NCI-H2029 (cell line): ENCODE data around the gene TBC1D14.

Experiments
- DNase-seq: peaks from one replicate; lab custom pipeline; 2025; lab: John Stamatoyannopoulos, UW

TBC1D14 gene

GRCh38 chr4:6929812-6930464 lies 20.3 kb downstream of the TBC1D14 start:
- no peak for DNase-seq

GRCh38 chr4:6932475-6932874 lies 22.8 kb downstream of the TBC1D14 start:
- DNase-seq, result no peak

GRCh38 chr4:6932918-6933317 lies 23.3 kb downstream of the TBC1D14 start:
- DNase-seq, result no peak

GRCh38 chr4:6933691-6934430 lies 24.2 kb downstream of the TBC1D14 start:
- DNase-seq, result no peak

- no peak for DNase-seq
Observed at GRCh38 chr4:6935965-6936364, 26.3 kb downstream of the TBC1D14 start.

- no peak for DNase-seq
Observed at GRCh38 chr4:6937201-6937600, 27.6 kb downstream of the TBC1D14 start.

- no peak for DNase-seq
Observed at GRCh38 chr4:6937754-6938153, 28.1 kb downstream of the TBC1D14 start.

- no peak for DNase-seq
Observed at GRCh38 chr4:6938237-6938636, 28.6 kb downstream of the TBC1D14 start.

GRCh38 chr4:6938647-6939271 lies 29.1 kb downstream of the TBC1D14 start:
- DNase-seq, result no peak

- no peak for DNase-seq
Observed at GRCh38 chr4:6939761-6940743, 30.4 kb downstream of the TBC1D14 start.

GRCh38 chr4:6940744-6941137 lies 31.1 kb downstream of the TBC1D14 start:
- DNase-seq, result no peak

- DNase-seq, result no peak
Observed at GRCh38 chr4:6941796-6942195, 32.2 kb downstream of the TBC1D14 start.

- no peak for DNase-seq
Observed at GRCh38 chr4:6942238-6942800, 32.7 kb downstream of the TBC1D14 start.

- DNase-seq, result no peak
Observed at GRCh38 chr4:6943012-6943884, 33.6 kb downstream of the TBC1D14 start.

GRCh38 chr4:6943885-6944225 lies 34.2 kb downstream of the TBC1D14 start:
- DNase-seq, result no peak

GRCh38 chr4:6944301-6945051 lies 34.9 kb downstream of the TBC1D14 start:
- DNase-seq, result no peak

GRCh38 chr4:6945052-6945409 lies 35.4 kb downstream of the TBC1D14 start:
- DNase-seq, result no peak

GRCh38 chr4:6946497-6946896 lies 36.9 kb downstream of the TBC1D14 start:
- DNase-seq, result no peak

GRCh38 chr4:6948134-6948460 lies 38.5 kb downstream of the TBC1D14 start:
- DNase-seq, result no peak

- DNase-seq, result no peak
Observed at GRCh38 chr4:6951880-6952381, 42.3 kb downstream of the TBC1D14 start.
